GM12878 (cell line): ENCODE measurements around the gene SPRYD3. TPM values are rescaled to one million over a fixed set of nuclear protein-coding genes. Genes with fewer than 3 reads are reported as not detected.

Experiments used
- HDGF ChIP-seq: fragments of 450-650 bp; IDR thresholded peaks from 2 replicates; pipeline ENCODE4 v1.6.1; 2016; ENCODE audit warnings: antibody characterized with exemption
- IRF3 ChIP-seq: fragments of 450-650 bp; IDR thresholded peaks from 2 replicates; pipeline ENCODE4 v1.6.1; 2014; ENCODE audit warnings: mild to moderate bottlenecking
- IRF4 ChIP-seq: IDR thresholded peaks from 2 replicates; pipeline ENCODE4 v1.6.1; 2011; ENCODE audit warnings: low read depth, low read length
- MAX ChIP-seq: IDR thresholded peaks from 2 replicates; pipeline ENCODE4 v1.6.1; 2012; ENCODE audit warnings: low read depth, low read length, improper control_type of control experiment
- NFYB ChIP-seq: IDR thresholded peaks from 2 replicates; pipeline ENCODE4 v1.6.1; 2011; ENCODE audit warnings: low read depth, mild to moderate bottlenecking, low read length, improper control_type of control experiment, moderate library complexity; ENCODE audit not compliant: insufficient read depth
- NKRF ChIP-seq: fragments of 450-650 bp; conservative IDR thresholded peaks from 2 replicates; pipeline ENCODE4 v1.6.1; 2017; ENCODE audit warnings: mild to moderate bottlenecking, moderate library complexity
- NR2C2 ChIP-seq: IDR thresholded peaks from 2 replicates; pipeline ENCODE4 v1.6.1; 2011; ENCODE audit warnings: borderline replicate concordance, low read depth; ENCODE audit not compliant: control insufficient read depth, insufficient read length
- YBX1 ChIP-seq: fragments of 450-650 bp; IDR thresholded peaks from 2 replicates; pipeline ENCODE4 v1.6.1; 2016; ENCODE audit warnings: antibody characterized with exemption
- polyA plus RNA-seq, 11 experiments: library from polyadenylated mRNA; depleted of rRNA in 4 of 11; unstranded in 6 of 11; stranded (reverse) in 5 of 11; fragments of >200 nt; fragmentation: Nextera tagmentation in 4 of 11; fragmentation: Illumina TruSeq in 1 of 11; extraction: Ambion mirVana in 4 of 11; extraction: Trizol in 1 of 11; gene quantifications; 1 replicate in 1 of 11; 2 replicates in 10 of 11; pipeline versions ENCODE4 v1.2.1 to v1.2.3, GENCODE V29; 2011 to 2016; ENCODE audit warnings: inconsistent platforms in 2 of 11, missing spikeins in 2 of 11, low read depth in 1 of 11
- total RNA-seq, 4 experiments: library from RNA; depleted of rRNA in 3 of 4; stranded (reverse); fragments of >200 nt in 3 of 4; fragmentation: Illumina TruSeq in 1 of 4; extraction: Trizol in 1 of 4; gene quantifications; 2 replicates each; pipeline versions ENCODE4 v1.2.1 to v1.2.3, GENCODE V29; 2013 to 2021
- TF ChIP-seq, protein P1 (sequence below): IDR thresholded peaks from 2 replicates; pipeline ENCODE4 v1.6.1; 2012; ENCODE audit warnings: low read depth, low read length, improper control_type of control experiment

Gene SPRYD3
- total and polyA plus RNA-seq, 10 of the 15 experiments (the other 5 are each of a cell fraction or from before 2014, with no cell fraction given), result 2.3 to 26.4 (median 20.2) TPM

- no peak for TF ChIP-seq NR2C2
- no peak for TF ChIP-seq YBX1
- no peak for TF ChIP-seq IRF4
- TF ChIP-seq NFYB, result no peak
- no peak for TF ChIP-seq IRF3
- no peak for TF ChIP-seq NKRF
- TF ChIP-seq HDGF, result no peak
- TF ChIP-seq, protein P1, sequence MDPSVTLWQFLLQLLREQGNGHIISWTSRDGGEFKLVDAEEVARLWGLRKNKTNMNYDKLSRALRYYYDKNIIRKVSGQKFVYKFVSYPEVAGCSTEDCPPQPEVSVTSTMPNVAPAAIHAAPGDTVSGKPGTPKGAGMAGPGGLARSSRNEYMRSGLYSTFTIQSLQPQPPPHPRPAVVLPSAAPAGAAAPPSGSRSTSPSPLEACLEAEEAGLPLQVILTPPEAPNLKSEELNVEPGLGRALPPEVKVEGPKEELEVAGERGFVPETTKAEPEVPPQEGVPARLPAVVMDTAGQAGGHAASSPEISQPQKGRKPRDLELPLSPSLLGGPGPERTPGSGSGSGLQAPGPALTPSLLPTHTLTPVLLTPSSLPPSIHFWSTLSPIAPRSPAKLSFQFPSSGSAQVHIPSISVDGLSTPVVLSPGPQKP, result no peak
- no peak for TF ChIP-seq MAX
These were observed 29.4 kb downstream of the SPRYD3 start, which contains the start of gene TNS2 (continued) for GRCh38 chr12:53049571-53050318.
